Ishikawa (cell line): ENCODE data around the gene IGFN1.

ENCODE experiments used
- CEBPB ChIP-seq: IDR thresholded peaks from 2 replicates; pipeline ENCODE4 v1.6.1; 2012
- EP300 ChIP-seq: IDR thresholded peaks from 2 replicates; pipeline ENCODE4 v1.6.1; 2012; ENCODE audit warnings: borderline replicate concordance
- FOXM1 ChIP-seq: IDR thresholded peaks from 2 replicates; pipeline ENCODE4 v1.6.1; 2012; ENCODE audit warnings: low read depth, borderline replicate concordance
- NFIC ChIP-seq: IDR thresholded peaks from 2 replicates; pipeline ENCODE4 v1.6.1; 2012
- RAD21 ChIP-seq: IDR thresholded peaks from 2 replicates; pipeline ENCODE4 v1.6.1; 2012; ENCODE audit warnings: low read depth
- USF1 ChIP-seq: IDR thresholded peaks from 2 replicates; pipeline ENCODE4 v1.6.1; 2012
- YY1 ChIP-seq: IDR thresholded peaks from 2 replicates; pipeline ENCODE4 v1.6.1; 2012; ENCODE audit warnings: low read depth
- ZBTB7A ChIP-seq: IDR thresholded peaks from 2 replicates; pipeline ENCODE4 v1.6.1; 2012; ENCODE audit warnings: low read depth
- TF ChIP-seq, protein P1 (sequence below): IDR thresholded peaks from 2 replicates; pipeline ENCODE4 v1.6.1; 2012; ENCODE audit warnings: low read depth, mild to moderate bottlenecking

DNA sequence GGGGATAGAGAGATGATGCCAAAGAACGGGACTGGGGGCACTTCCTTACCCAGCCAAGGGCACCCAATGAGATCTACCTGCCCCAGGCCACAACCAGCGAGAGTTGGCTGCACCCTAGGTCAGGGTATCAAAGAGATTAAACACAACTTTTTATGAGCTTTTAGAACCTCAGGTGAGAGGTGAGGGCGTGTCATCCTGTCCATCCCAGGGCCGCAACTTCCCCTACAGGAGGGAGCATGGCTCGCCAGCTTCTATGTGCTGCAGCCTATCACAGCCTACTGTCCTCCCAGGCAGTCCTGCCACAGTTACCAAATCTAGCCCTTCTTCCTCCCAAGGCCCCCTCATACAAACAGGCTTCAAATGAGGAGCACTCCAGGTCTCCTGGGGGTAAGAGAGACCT, 49.2 kb upstream of the IGFN1 start:
- no peak for TF ChIP-seq RAD21
- TF ChIP-seq EP300: no peak
- TF ChIP-seq USF1: no peak
- no peak for TF ChIP-seq FOXM1
- TF ChIP-seq NFIC: no peak
- TF ChIP-seq YY1: no peak
- TF ChIP-seq, protein P1, sequence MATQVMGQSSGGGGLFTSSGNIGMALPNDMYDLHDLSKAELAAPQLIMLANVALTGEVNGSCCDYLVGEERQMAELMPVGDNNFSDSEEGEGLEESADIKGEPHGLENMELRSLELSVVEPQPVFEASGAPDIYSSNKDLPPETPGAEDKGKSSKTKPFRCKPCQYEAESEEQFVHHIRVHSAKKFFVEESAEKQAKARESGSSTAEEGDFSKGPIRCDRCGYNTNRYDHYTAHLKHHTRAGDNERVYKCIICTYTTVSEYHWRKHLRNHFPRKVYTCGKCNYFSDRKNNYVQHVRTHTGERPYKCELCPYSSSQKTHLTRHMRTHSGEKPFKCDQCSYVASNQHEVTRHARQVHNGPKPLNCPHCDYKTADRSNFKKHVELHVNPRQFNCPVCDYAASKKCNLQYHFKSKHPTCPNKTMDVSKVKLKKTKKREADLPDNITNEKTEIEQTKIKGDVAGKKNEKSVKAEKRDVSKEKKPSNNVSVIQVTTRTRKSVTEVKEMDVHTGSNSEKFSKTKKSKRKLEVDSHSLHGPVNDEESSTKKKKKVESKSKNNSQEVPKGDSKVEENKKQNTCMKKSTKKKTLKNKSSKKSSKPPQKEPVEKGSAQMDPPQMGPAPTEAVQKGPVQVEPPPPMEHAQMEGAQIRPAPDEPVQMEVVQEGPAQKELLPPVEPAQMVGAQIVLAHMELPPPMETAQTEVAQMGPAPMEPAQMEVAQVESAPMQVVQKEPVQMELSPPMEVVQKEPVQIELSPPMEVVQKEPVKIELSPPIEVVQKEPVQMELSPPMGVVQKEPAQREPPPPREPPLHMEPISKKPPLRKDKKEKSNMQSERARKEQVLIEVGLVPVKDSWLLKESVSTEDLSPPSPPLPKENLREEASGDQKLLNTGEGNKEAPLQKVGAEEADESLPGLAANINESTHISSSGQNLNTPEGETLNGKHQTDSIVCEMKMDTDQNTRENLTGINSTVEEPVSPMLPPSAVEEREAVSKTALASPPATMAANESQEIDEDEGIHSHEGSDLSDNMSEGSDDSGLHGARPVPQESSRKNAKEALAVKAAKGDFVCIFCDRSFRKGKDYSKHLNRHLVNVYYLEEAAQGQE: no peak
- no peak for TF ChIP-seq CEBPB
- no peak for TF ChIP-seq ZBTB7A
